WTC11 (cell line): ENCODE results near the gene JAKMIP1. TPM values are rescaled to one million over a fixed set of nuclear protein-coding genes. Genes with fewer than 3 reads are reported as not detected.

Experiments used
- ATAC-seq: fragments of 200-7000 bp; cut with Tn5 transposase; 2 replicates; pipeline ENCODE4 v1.10.0; 2021; ENCODE audit warnings: mild to moderate bottlenecking, moderate library complexity
- CTCF ChIA-PET: fragments of 300-600 bp; sonication (Branson Sonifier 250); formaldehyde crosslinking; loops from one replicate; lab custom pipeline; 2021; ENCODE audit warnings: antibody characterized with exemption; lab: Charles Lee
- POLR2A ChIA-PET: fragments of 350-600 bp; sonication (Branson Sonifier 250); formaldehyde crosslinking; loops from one replicate; lab custom pipeline; 2021; ENCODE audit warnings: antibody characterized with exemption; lab: Charles Lee
- DNase-seq: peaks from one replicate; pipeline ENCODE4 v3.0.0; 2021; ENCODE audit warnings: low spot score
- H3K27ac Mint-ChIP-seq: 2 replicates; pipeline ENCODE4 v1.8.0; 2021; ENCODE audit warnings: mixed read lengths
- H3K27me3 Mint-ChIP-seq: 2 replicates; pipeline ENCODE4 v1.8.0; 2021; ENCODE audit warnings: low read depth, mild to moderate bottlenecking, moderate library complexity, mixed read lengths
- H3K36me3 Mint-ChIP-seq: 2 replicates; pipeline ENCODE4 v1.8.0; 2021; ENCODE audit warnings: mixed read lengths
- H3K4me1 Mint-ChIP-seq: 2 replicates; pipeline ENCODE4 v1.8.0; 2022; ENCODE audit warnings: mixed read lengths
- H3K4me3 Mint-ChIP-seq: 2 replicates; pipeline ENCODE4 v1.8.0; 2021; ENCODE audit warnings: mild to moderate bottlenecking, moderate library complexity, mixed read lengths
- H3K9me3 Mint-ChIP-seq: 2 replicates; pipeline ENCODE4 v1.8.0; 2021; ENCODE audit warnings: mixed read lengths
- AR ChIP-seq: fragments of 250-450 bp; sonication (Bioruptor Pico); IDR thresholded peaks from 2 replicates; pipeline ENCODE4 v1.9.0; 2021; ENCODE audit warnings: mild to moderate bottlenecking
- CREB1 ChIP-seq: sonication (generic); formaldehyde crosslinking; IDR thresholded peaks from 2 replicates; pipeline ENCODE4 v1.8.0; 2023; ENCODE audit warnings: mild to moderate bottlenecking, missing genetic modification reagents
- E2F1 ChIP-seq: sonication (generic); formaldehyde crosslinking; IDR thresholded peaks from 2 replicates; pipeline ENCODE4 v1.8.0; 2022; ENCODE audit warnings: mild to moderate bottlenecking, missing genetic modification reagents
- E2F5 ChIP-seq: sonication (generic); formaldehyde crosslinking; IDR thresholded peaks from 2 replicates; pipeline ENCODE4 v1.8.1; 2022; ENCODE audit warnings: mild to moderate bottlenecking, moderate library complexity, missing genetic modification reagents
- ELF4 ChIP-seq: sonication (generic); formaldehyde crosslinking; IDR thresholded peaks from 2 replicates; pipeline ENCODE4 v1.8.1; 2022; ENCODE audit warnings: low read depth, mild to moderate bottlenecking, moderate library complexity, missing genetic modification reagents
- ESRRA ChIP-seq: sonication (generic); formaldehyde crosslinking; IDR thresholded peaks from 2 replicates; pipeline ENCODE4 v1.8.1; 2022; ENCODE audit warnings: mild to moderate bottlenecking, missing genetic modification reagents, borderline replicate concordance
- FOXK1 ChIP-seq: sonication (generic); formaldehyde crosslinking; IDR thresholded peaks from 2 replicates; pipeline ENCODE4 v1.8.0; 2022; ENCODE audit warnings: mild to moderate bottlenecking, moderate library complexity, missing genetic modification reagents
- FOXP4 ChIP-seq: sonication (generic); formaldehyde crosslinking; IDR thresholded peaks from 2 replicates; pipeline ENCODE4 v1.8.0; 2022; ENCODE audit warnings: mild to moderate bottlenecking, missing genetic modification reagents
- JAZF1 ChIP-seq: fragments of 250-450 bp; sonication (Bioruptor Pico); IDR thresholded peaks from 2 replicates; pipeline ENCODE4 v1.9.0; 2021; ENCODE audit warnings: moderate library complexity, mild to moderate bottlenecking, inconsistent platforms
- JUN ChIP-seq: sonication (generic); formaldehyde crosslinking; IDR thresholded peaks from 2 replicates; pipeline ENCODE4 v1.8.0; 2023; ENCODE audit warnings: mild to moderate bottlenecking, missing genetic modification reagents
- MAX ChIP-seq: sonication (generic); formaldehyde crosslinking; IDR thresholded peaks from 2 replicates; pipeline ENCODE4 v1.8.0; 2022; ENCODE audit warnings: mild to moderate bottlenecking, missing genetic modification reagents
- NFATC4 ChIP-seq: fragments of 250-450 bp; sonication (Bioruptor Pico); IDR thresholded peaks from 2 replicates; pipeline ENCODE4 v1.9.0; 2021; ENCODE audit warnings: mild to moderate bottlenecking
- NR1H2 ChIP-seq: sonication (generic); formaldehyde crosslinking; IDR thresholded peaks from 2 replicates; pipeline ENCODE4 v1.9.0; 2021; ENCODE audit warnings: mild to moderate bottlenecking, moderate library complexity, missing genetic modification reagents
- NR3C1 ChIP-seq: sonication (generic); formaldehyde crosslinking; conservative IDR thresholded peaks from 2 replicates; pipeline ENCODE4 v1.8.1; 2023; ENCODE audit warnings: low read depth, mild to moderate bottlenecking, missing genetic modification reagents
- PRRX2 ChIP-seq: fragments of 250-450 bp; sonication (Bioruptor Pico); IDR thresholded peaks from 2 replicates; pipeline ENCODE4 v1.8.0; 2021; ENCODE audit warnings: mild to moderate bottlenecking
- ZBTB21 ChIP-seq: sonication (generic); formaldehyde crosslinking; IDR thresholded peaks from 2 replicates; pipeline ENCODE4 v1.8.1; 2023; ENCODE audit warnings: mild to moderate bottlenecking, missing genetic modification reagents, borderline replicate concordance
- ZNF232 ChIP-seq: sonication (generic); formaldehyde crosslinking; IDR thresholded peaks from 2 replicates; pipeline ENCODE4 v1.8.0; 2022; ENCODE audit warnings: mild to moderate bottlenecking, missing genetic modification reagents
- ZNF317 ChIP-seq: sonication (generic); formaldehyde crosslinking; IDR thresholded peaks from 2 replicates; pipeline ENCODE4 v1.8.1; 2023; ENCODE audit warnings: low read depth, mild to moderate bottlenecking, moderate library complexity, missing genetic modification reagents, borderline replicate concordance
- ZNF416 ChIP-seq: fragments of 250-450 bp; sonication (Bioruptor Pico); IDR thresholded peaks from 2 replicates; pipeline ENCODE4 v1.9.0; 2021; ENCODE audit warnings: mild to moderate bottlenecking, inconsistent platforms
- total RNA-seq: library from RNA; stranded (reverse); gene quantifications from 3 replicates; pipeline ENCODE4 v1.2.3, GENCODE V29; 2021
- TF ChIP-seq, protein P1 (sequence below): sonication (generic); formaldehyde crosslinking; IDR thresholded peaks from 2 replicates; pipeline ENCODE4 v1.8.0; 2023; ENCODE audit warnings: missing genetic modification reagents
- TF ChIP-seq, protein P2 (sequence below): sonication (generic); formaldehyde crosslinking; IDR thresholded peaks from 2 replicates; pipeline ENCODE4 v1.8.1; 2022; ENCODE audit warnings: low read depth, mild to moderate bottlenecking, moderate library complexity, missing genetic modification reagents, borderline replicate concordance
- TF ChIP-seq, protein P3 (sequence below): sonication (generic); formaldehyde crosslinking; IDR thresholded peaks from 2 replicates; pipeline ENCODE4 v1.8.0; 2022; ENCODE audit warnings: mild to moderate bottlenecking, missing genetic modification reagents

JAKMIP1 gene
- total RNA-seq, 1 experiment from 2014 or later, result 4.0 TPM

DNA sequence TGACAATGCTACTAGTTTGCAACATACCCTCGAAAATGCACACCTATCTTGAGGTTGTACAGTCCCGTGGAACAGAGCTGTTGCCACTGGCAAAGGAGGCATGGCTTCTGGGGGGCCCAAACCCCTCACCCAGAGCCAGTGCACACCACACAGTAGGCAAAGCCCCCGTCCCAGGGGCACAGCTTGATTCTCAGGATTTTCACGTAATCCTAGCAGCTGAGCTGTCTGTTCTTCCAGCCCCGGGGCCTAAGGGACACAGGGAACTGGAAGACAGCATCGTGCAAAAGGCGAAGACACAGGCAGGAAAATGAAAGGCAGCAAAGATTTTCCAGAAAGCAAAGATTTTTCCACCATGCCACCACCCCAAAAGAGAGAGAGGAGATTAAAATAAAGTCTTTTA lies 77.2 kb downstream of the JAKMIP1 start (continued):
- TF ChIP-seq E2F5 (CRISPR knock-in tag) (no peak), AR (CRISPR knock-in tag) (no peak), ZNF416 (CRISPR knock-in tag) (no peak)
- TF ChIP-seq, protein P1, sequence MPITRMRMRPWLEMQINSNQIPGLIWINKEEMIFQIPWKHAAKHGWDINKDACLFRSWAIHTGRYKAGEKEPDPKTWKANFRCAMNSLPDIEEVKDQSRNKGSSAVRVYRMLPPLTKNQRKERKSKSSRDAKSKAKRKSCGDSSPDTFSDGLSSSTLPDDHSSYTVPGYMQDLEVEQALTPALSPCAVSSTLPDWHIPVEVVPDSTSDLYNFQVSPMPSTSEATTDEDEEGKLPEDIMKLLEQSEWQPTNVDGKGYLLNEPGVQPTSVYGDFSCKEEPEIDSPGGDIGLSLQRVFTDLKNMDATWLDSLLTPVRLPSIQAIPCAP (CRISPR knock-in tag), result no peak

DNA sequence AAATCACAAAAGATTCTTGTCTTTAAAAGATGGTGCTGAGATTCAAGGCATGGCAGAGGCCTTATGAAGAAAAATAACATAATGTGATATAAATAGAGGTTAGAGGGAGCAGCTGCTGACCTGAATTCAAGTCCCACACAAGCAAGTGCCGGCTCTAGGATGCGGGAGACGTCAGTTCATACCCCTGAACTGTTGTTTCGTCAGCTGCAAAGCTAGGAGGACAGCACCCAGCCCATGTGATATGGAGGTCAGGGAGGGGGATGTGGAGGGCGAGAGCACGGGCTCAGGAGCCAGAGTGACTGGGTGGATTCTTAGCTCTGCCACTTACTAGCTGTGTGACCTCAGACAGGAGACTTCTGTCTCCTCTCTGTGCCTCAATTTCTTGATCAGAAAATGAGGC lies 77.9 kb downstream of the JAKMIP1 start:
- TF ChIP-seq NR1H2 (CRISPR knock-in tag), result no peak
- no peak for TF ChIP-seq FOXK1 (CRISPR knock-in tag)
- TF ChIP-seq NR3C1, result no peak
- TF ChIP-seq JAZF1 (CRISPR knock-in tag), result no peak
- no peak for TF ChIP-seq MAX (CRISPR knock-in tag)
- TF ChIP-seq ELF4 (CRISPR knock-in tag), result no peak
- TF ChIP-seq FOXP4, result no peak
- no peak for TF ChIP-seq PRRX2
- TF ChIP-seq CREB1 (CRISPR knock-in tag), result no peak
- TF ChIP-seq, all 79 proteins: peak for 0
- no peak overlapping the region for H3K27ac Mint-ChIP-seq
- ATAC-seq, result no peak
- H3K4me3 Mint-ChIP-seq, result no peak overlapping the region
- H3K4me1 Mint-ChIP-seq, result peaks cover 29% of the 10 kb centered on the region
- ChIA-PET POLR2A (no interaction called here), CTCF (interaction anchor here (1.1 to 1.5 kb wide), 3 partner anchors 12 to 35 kb away, joined by 3 to 11 read pairs (median 5); no protein-coding TSS in a partner anchor)
- no peaks in the 10 kb centered on the region; the same call in none of the 2 replicates for H3K27me3 Mint-ChIP-seq
- no peak for DNase-seq
- H3K36me3 Mint-ChIP-seq, result no peaks in the 10 kb centered on the region
- no peaks in the 10 kb centered on the region for H3K9me3 Mint-ChIP-seq

- no peak overlapping the region for H3K4me3 Mint-ChIP-seq
- H3K9me3 Mint-ChIP-seq, result no peaks in the 10 kb centered on the region
- ATAC-seq (no peak), DNase-seq (no peak)
- H3K27me3 Mint-ChIP-seq, result no peaks in the 10 kb centered on the region; the same call in none of the 2 replicates
- H3K36me3 Mint-ChIP-seq, result no peaks in the 10 kb centered on the region
- no peak overlapping the region for H3K27ac Mint-ChIP-seq
- peaks cover 33% of the 10 kb centered on the region for H3K4me1 Mint-ChIP-seq
- ChIA-PET CTCF (no interaction called here), POLR2A (no interaction called here)
- TF ChIP-seq NFATC4 (CRISPR knock-in tag), result no peak
- TF ChIP-seq ZNF317 (CRISPR knock-in tag), result no peak
- TF ChIP-seq JUN (CRISPR knock-in tag), result no peak
- no peak for TF ChIP-seq ZNF232 (CRISPR knock-in tag)
- TF ChIP-seq, protein P2, sequence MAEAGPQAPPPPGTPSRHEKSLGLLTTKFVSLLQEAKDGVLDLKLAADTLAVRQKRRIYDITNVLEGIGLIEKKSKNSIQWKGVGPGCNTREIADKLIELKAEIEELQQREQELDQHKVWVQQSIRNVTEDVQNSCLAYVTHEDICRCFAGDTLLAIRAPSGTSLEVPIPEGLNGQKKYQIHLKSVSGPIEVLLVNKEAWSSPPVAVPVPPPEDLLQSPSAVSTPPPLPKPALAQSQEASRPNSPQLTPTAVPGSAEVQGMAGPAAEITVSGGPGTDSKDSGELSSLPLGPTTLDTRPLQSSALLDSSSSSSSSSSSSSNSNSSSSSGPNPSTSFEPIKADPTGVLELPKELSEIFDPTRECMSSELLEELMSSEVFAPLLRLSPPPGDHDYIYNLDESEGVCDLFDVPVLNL, result no peak
- TF ChIP-seq ZBTB21 (CRISPR knock-in tag), result no peak
- TF ChIP-seq E2F1 (CRISPR knock-in tag), result no peak
- TF ChIP-seq ESRRA (CRISPR knock-in tag), result no peak
- TF ChIP-seq, protein P3, sequence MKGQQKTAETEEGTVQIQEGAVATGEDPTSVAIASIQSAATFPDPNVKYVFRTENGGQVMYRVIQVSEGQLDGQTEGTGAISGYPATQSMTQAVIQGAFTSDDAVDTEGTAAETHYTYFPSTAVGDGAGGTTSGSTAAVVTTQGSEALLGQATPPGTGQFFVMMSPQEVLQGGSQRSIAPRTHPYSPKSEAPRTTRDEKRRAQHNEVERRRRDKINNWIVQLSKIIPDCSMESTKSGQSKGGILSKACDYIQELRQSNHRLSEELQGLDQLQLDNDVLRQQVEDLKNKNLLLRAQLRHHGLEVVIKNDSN (CRISPR knock-in tag), result no peak
Measured at GRCh38 chr4:6121941-6122340, 78.4 kb downstream of the JAKMIP1 start.
